ENCODE results near the gene MRPS18B. TPM values are rescaled to one million over a fixed set of nuclear protein-coding genes. Genes with fewer than 3 reads are reported as not detected.

Gene MRPS18B
- total RNA-seq, 1 experiment from 2014 or later, result 112 TPM

DNA sequence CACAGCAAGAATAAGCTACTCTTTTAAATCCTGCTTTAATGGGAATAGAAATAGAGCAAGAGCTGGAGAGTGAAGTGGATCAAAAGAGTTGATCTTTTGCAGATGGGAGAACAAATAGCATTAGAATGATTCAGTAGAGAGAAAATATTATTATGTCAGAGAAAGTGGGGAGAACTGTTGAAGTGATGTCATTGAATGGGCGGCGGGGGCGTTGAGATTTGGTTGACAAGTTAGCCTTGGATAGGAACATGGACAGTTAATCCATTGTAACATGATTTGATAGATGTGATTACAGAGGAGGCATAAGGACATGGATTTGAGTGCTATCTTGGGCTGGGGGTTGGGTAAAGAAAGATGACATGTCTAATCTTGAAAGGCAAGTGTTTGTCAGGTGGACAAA is 18.2 kb downstream of the MRPS18B start:
- ChIA-PET POLR2A (no interaction called here), RAD21 (ENCODE audit: low non-redundant PET in 1 of 2, low total read pairs in 2 of 2, uncharacterized antibody in 2 of 2, unreplicated experiment in 2 of 2) (no interaction called here), CTCF (no interaction called here)
- Histone ChIP-seq H2AFZ (ENCODE audit: low read depth, low read length, poor library complexity, severe bottlenecking) (no peak overlapping the region), H3K27me3 (ENCODE audit: insufficient read depth, low read length) (no peaks in the 10 kb centered on the region), H3K9me3 (ENCODE audit: control insufficient read depth in 1 of 2, insufficient read depth in 1 of 2, low read depth in 1 of 2, low read length in 2 of 2) (no peaks in the 10 kb centered on the region), H4K20me1 (ENCODE audit: insufficient read depth) (no peaks in the 10 kb centered on the region), H3K9me2 (ENCODE audit: insufficient read depth) (no peaks in the 10 kb centered on the region), H3K4me2 (ENCODE audit: low read length) (no peak overlapping the region), H3K4me3 (replicated peaks in 1 of 2; ENCODE audit: low read depth in 1 of 2, low read length in 2 of 2) (no peak overlapping the region), H3K9ac (ENCODE audit: low read length) (no peak overlapping the region), H3K27ac (ENCODE audit: low read depth, low read length) (no peak overlapping the region), H3K4me1 (ENCODE audit: control insufficient read depth in 1 of 2, insufficient read depth in 2 of 2, low read length in 2 of 2) (peaks cover 0 to 2% of the 10 kb centered on the region in 2 experiments; a peak in 1 of 4 replicates), H3K79me2 (ENCODE audit: insufficient read depth, low read length) (no peaks in the 10 kb centered on the region), H3K36me3 (ENCODE audit: control insufficient read depth in 1 of 2, insufficient read depth in 2 of 2, low read length in 2 of 2) (peaks cover 5 to 18% of the 10 kb centered on the region in 2 experiments; a peak in 3 of 4 replicates)
- no peak for TF ChIP-seq POLR2AphosphoS5 (IDR thresholded peaks at IDR 0.05; ENCODE audit: low read depth, low read length)
- no peak for TF ChIP-seq SP1 (IDR thresholded peaks at IDR 0.05; ENCODE audit: low read depth)
- TF ChIP-seq FOSL1 (IDR thresholded peaks at IDR 0.05; ENCODE audit: low read depth), result no peak
- no peak for TF ChIP-seq EZH2phosphoT487 (IDR thresholded peaks at IDR 0.05; ENCODE audit: borderline replicate concordance)
- no peak for TF ChIP-seq SRF (IDR thresholded peaks at IDR 0.05; ENCODE audit: low read depth)
- no peak for TF ChIP-seq EGR1 (IDR thresholded peaks at IDR 0.05; ENCODE audit: low read depth)
- no peak for TF ChIP-seq YY1 (IDR thresholded peaks at IDR 0.05; ENCODE audit: extremely low read depth, insufficient replicate concordance, low read depth, low read length)
- TF ChIP-seq ZNF274 (IDR thresholded peaks at IDR 0.05; ENCODE audit: low read depth, low read length), result no peak
- no peak for TF ChIP-seq RAD21 (IDR thresholded peaks at IDR 0.05; ENCODE audit: low read depth)
- TF ChIP-seq TCF7L2 (IDR thresholded peaks at IDR 0.05; ENCODE audit: borderline replicate concordance, extremely low read depth, insufficient read depth, insufficient read length), result no peak
- TF ChIP-seq POLR2A (IDR thresholded peaks at IDR 0.05; ENCODE audit: borderline replicate concordance, extremely low read depth, insufficient read depth, insufficient read length), result no peak
- TF ChIP-seq CBX3 (IDR thresholded peaks at IDR 0.05; ENCODE audit: low read depth), result no peak
- TF ChIP-seq, protein P1, sequence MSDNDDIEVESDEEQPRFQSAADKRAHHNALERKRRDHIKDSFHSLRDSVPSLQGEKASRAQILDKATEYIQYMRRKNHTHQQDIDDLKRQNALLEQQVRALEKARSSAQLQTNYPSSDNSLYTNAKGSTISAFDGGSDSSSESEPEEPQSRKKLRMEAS (IDR thresholded peaks at IDR 0.05), result no peak
- TF ChIP-seq JUND (IDR thresholded peaks at IDR 0.05), result no peak
- no peak for TF ChIP-seq SIN3A (IDR thresholded peaks at IDR 0.05; ENCODE audit: low read depth)
- TF ChIP-seq ZFX (IDR thresholded peaks at IDR 0.05), result no peak
- TF ChIP-seq, protein P2, sequence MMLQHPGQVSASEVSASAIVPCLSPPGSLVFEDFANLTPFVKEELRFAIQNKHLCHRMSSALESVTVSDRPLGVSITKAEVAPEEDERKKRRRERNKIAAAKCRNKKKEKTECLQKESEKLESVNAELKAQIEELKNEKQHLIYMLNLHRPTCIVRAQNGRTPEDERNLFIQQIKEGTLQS (IDR thresholded peaks at IDR 0.05), result no peak
- no peak for TF ChIP-seq EZH2 (IDR thresholded peaks at IDR 0.05)
- intact Hi-C loops (cut with micrococcal nuclease), result no loop called here
- BruUV-seq (replicated peaks), result no TSS peak
- DNase-seq (ENCODE audit: low read depth, low spot score) (no peak), ATAC-seq (no peak)
